Esophagus muscularis mucosa (tissue), 4 donors: ENCODE results near the gene CSNK1G1. TPM values are rescaled to one million over a fixed set of nuclear protein-coding genes. Genes with fewer than 3 reads are reported as not detected.

Experiments used
- DNase-seq: peaks from one replicate; pipeline ENCODE4 v3.0.0-alpha.2; 2017; ENCODE audit errors: extremely low spot score
- H3K27ac ChIP-seq, 4 donors: fragments of 200-600 bp; sonication (generic); replicated peaks in 1 of 4; 1 replicate in 3 of 4; 2 replicates in 1 of 4; pipeline ENCODE4 v1.5.1; 2016 to 2019; ENCODE audit warnings: mild to moderate bottlenecking in 1 of 4
- H3K27me3 ChIP-seq, 4 donors: fragments of 200-600 bp; sonication (generic); one replicate each; pipeline versions ENCODE4 v1.5.1 to v1.6.0; 2016 to 2019
- H3K36me3 ChIP-seq, 4 donors: fragments of 200-600 bp; sonication (generic); one replicate each; pipeline ENCODE4 v1.5.1; 2016 to 2019
- H3K4me1 ChIP-seq, 4 donors: fragments of 200-600 bp; sonication (generic); one replicate each; pipeline ENCODE4 v1.5.1; 2016 to 2019
- H3K4me3 ChIP-seq, 4 donors: fragments of 200-600 bp; sonication (generic); 1 replicate in 2 of 4; 2 replicates in 2 of 4; pipeline ENCODE4 v1.5.1; 2016 to 2019; ENCODE audit warnings: mild to moderate bottlenecking in 4 of 4, moderate library complexity in 1 of 4
- H3K9me3 ChIP-seq, 4 donors: fragments of 200-600 bp; sonication (generic); 1 replicate in 3 of 4; 2 replicates in 1 of 4; pipeline ENCODE4 v1.5.1; 2016 to 2019
- EP300 ChIP-seq: sonication (generic); formaldehyde crosslinking; IDR thresholded peaks from one replicate; pipeline ENCODE4 v1.6.1; 2017; ENCODE audit warnings: antibody characterized with exemption
- POLR2A ChIP-seq: fragments of 450-650 bp; IDR thresholded peaks from one replicate; pipeline ENCODE4 v1.6.1; 2017; ENCODE audit warnings: antibody characterized with exemption, moderate library complexity, mild to moderate bottlenecking, low read depth
- POLR2AphosphoS5 ChIP-seq, 2 donors: sonication (generic); formaldehyde crosslinking; IDR thresholded peaks; one replicate each; pipeline ENCODE4 v1.6.1; 2017; ENCODE audit warnings: antibody characterized with exemption in 2 of 2
- WGBS: methylation state at CpG from one replicate; pipeline ENCODE4 v1.1.5; 2018; 5-methylcytosine and 5-hydroxymethylcytosine counted together
- intact Hi-C: fragments of 100-400 bp; cut with DNase I; formaldehyde crosslinking; loops from one replicate; pipeline ENCODE4 v1.15.1; 2023
- total RNA-seq, 4 donors: library from RNA; depleted of rRNA; stranded (reverse); fragments of >200 nt; gene quantifications; one replicate each; pipeline versions ENCODE4 v1.1.0 to v1.2.1, GENCODE V29; 2016
- TF ChIP-seq, protein P1 (sequence below), 3 experiments: fragments of 200-600 bp in 2 of 3; fragments of 450-650 bp in 1 of 3; sonication (generic) in 2 of 3; IDR thresholded peaks; one replicate each; pipeline ENCODE4 v1.5.1; 2017 to 2019; ENCODE audit warnings: antibody characterized with exemption in 3 of 3, mild to moderate bottlenecking in 2 of 3, moderate library complexity in 1 of 3

CSNK1G1 gene
- total RNA-seq, 4 donors from 2014 or later, result 9.1 to 11.2 (median 10.1) TPM

DNA sequence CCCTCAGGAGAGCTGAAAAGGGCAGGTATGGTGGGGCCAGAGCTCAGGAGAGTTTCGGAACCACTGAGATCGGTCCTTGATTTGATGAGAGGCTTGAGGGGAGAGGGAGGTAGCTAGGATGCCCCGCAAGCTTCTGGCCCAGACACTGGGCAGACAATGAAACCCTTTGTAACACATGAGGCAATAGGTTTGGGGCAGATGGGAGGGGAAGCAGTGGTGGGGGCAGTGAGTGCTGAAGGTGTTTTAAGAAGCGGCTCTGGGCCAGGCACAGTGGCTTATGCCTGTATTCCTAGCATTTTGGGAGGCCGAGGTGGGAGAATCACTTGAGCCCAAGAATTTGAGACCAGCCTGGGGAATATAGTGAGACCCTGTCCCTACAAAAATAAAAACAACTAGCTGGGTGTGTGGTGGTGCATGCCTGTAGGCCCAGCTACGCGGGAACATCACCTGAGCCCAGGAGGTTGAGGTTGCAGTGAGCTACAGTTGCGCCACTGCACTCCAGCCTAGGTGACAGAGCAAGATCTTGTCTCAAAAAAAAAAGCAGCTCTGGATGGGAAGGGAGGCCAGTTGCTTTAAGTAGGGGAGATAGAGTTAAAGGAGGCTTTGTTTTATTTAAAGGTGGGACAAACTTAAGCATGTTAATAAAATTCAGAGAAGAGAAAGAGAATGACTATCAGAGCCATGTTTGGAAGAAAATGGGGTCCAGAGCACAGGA is 214.0 kb downstream of the CSNK1G1 start:
- Histone ChIP-seq H3K27me3 (no peaks in the 10 kb centered on the region), H3K27ac (no peak overlapping the region), H3K9me3 (no peaks in the 10 kb centered on the region), H3K4me1 (no peaks in the 10 kb centered on the region), H3K36me3 (peaks cover 21 to 79% (median 69%) of the 10 kb centered on the region in 4 donors), H3K4me3 (no peak overlapping the region)
- intact Hi-C loops, result no loop called here
- TF ChIP-seq EP300 (no peak), POLR2A (no peak)
- TF ChIP-seq, protein P1, sequence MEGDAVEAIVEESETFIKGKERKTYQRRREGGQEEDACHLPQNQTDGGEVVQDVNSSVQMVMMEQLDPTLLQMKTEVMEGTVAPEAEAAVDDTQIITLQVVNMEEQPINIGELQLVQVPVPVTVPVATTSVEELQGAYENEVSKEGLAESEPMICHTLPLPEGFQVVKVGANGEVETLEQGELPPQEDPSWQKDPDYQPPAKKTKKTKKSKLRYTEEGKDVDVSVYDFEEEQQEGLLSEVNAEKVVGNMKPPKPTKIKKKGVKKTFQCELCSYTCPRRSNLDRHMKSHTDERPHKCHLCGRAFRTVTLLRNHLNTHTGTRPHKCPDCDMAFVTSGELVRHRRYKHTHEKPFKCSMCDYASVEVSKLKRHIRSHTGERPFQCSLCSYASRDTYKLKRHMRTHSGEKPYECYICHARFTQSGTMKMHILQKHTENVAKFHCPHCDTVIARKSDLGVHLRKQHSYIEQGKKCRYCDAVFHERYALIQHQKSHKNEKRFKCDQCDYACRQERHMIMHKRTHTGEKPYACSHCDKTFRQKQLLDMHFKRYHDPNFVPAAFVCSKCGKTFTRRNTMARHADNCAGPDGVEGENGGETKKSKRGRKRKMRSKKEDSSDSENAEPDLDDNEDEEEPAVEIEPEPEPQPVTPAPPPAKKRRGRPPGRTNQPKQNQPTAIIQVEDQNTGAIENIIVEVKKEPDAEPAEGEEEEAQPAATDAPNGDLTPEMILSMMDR (IDR thresholded peaks at IDR 0.05), result no peak
- no peak for DNase-seq
- 97% methylated on average over 8 of the region's 8 CpGs for WGBS

DNA sequence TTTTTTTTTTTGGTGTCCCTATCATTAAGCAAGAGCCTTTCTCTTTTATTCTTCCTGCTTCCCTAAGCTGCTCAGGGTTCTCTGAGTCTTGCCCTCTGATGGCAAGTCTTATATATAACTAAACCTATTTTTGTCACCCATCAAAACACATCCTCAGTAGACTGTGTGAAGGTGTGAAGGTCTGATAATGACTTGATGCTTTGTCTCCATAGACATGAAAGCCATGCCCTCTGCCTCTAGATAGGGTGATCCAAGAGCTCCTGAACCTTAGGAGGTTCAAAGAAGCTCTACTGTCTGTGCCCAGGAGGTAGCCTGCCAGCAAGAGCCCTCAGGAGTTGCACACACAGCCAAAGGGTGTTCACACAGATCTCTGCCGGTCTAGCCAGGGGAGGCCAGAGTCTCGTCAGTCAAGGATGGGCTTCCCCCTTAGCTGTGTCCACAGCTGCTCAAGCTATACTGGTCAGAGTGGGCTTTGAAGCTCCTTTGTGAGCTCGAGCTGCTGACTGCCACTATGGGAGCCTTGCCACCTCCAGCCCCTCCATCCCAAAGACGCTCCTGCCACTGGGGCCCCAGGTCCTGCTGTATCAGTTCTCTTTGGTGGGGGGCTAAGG is 217.5 kb downstream of the CSNK1G1 start:
- H3K27ac ChIP-seq, result no peak overlapping the region
- H3K4me3 ChIP-seq, result no peak overlapping the region
- 81% methylated on average over 4 of the region's 4 CpGs for WGBS
- no peaks in the 10 kb centered on the region for H3K9me3 ChIP-seq
- no peaks in the 10 kb centered on the region for H3K27me3 ChIP-seq
- H3K36me3 ChIP-seq, result peaks cover 49 to 87% (median 80%) of the 10 kb centered on the region in 4 donors
- DNase-seq, result no peak
- peaks cover 0 to 9% (median 3%) of the 10 kb centered on the region in 4 donors for H3K4me1 ChIP-seq
- TF ChIP-seq EP300, result no peak
- TF ChIP-seq POLR2A, result no peak
- TF ChIP-seq, protein P1 (IDR thresholded peaks at IDR 0.05), result no peak
- no peak for TF ChIP-seq POLR2AphosphoS5 (IDR thresholded peaks at IDR 0.05)
- intact Hi-C loops, result no loop called here

DNA sequence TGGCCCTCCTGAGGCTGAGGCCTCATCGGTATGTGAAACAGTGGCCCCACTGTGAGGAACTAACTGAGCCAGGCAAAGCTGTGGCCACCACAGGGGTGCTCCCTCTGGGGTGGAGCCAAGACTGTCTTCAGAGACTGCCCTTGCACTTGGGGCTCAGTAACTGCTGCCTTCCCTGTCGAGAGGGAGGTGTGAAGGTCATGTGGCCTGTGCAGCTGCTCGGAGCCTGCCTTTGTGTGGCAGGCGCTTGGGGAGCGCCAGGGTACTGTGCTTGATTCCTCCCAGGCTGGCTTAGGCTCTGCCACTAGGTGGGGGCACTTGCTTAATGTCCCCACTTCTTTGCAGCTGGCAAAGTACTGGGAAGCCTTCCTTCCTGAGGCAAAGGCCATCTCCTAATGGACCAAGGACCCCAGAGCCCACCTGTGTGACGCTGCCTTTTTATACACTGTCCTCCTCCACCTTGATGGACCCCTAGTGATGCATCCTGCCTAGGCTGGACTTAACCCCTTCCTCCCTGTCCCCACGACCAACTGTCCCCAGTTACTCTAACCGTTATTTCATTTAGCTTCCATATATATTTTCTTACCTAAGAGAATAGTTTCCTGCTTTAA is 218.6 kb downstream of the CSNK1G1 start:
- Histone ChIP-seq H3K36me3 (peaks cover 59 to 87% (median 80%) of the 10 kb centered on the region in 4 donors), H3K27ac (no peak overlapping the region), H3K9me3 (no peaks in the 10 kb centered on the region), H3K4me3 (no peak overlapping the region), H3K27me3 (no peaks in the 10 kb centered on the region), H3K4me1 (peaks cover 0 to 9% (median 3%) of the 10 kb centered on the region in 4 donors)
- 66% methylated on average over 6 of the region's 8 CpGs for WGBS
- TF ChIP-seq POLR2AphosphoS5 (IDR thresholded peaks at IDR 0.05) (no peak), POLR2A (no peak), EP300 (no peak)
- TF ChIP-seq, protein P1 (IDR thresholded peaks at IDR 0.05), result no peak
- DNase-seq, result no peak
- intact Hi-C loops, result no loop called here

DNA sequence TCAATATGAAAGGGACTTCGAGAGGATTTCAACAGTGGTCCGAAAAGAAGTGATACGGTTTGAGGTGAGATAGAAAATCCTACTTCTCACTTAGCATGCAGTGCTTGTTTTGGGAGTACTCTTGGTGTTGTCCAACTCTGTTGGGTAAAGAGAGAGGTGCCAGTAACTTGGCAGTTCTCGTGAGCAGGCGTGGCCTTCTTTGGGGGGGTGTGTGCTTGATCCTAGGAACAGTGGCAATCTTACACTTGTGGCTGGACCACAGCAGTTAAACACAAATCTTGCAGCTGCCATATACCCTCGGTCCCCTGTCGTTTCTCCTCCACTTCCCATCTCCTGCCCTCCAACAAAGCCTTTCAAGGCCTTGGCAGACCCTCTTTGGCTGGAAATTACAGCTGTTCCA is 219.6 kb downstream of the CSNK1G1 start:
- DNase-seq, result no peak
- Histone ChIP-seq H3K4me3 (no peak overlapping the region), H3K36me3 (peaks cover 69 to 87% (median 82%) of the 10 kb centered on the region in 4 donors), H3K9me3 (no peaks in the 10 kb centered on the region), H3K4me1 (peaks cover 0 to 9% (median 3%) of the 10 kb centered on the region in 4 donors), H3K27me3 (no peaks in the 10 kb centered on the region), H3K27ac (no peak overlapping the region)
- no peak for TF ChIP-seq POLR2A
- TF ChIP-seq, protein P1 (IDR thresholded peaks at IDR 0.05), result no peak
- no peak for TF ChIP-seq EP300
- intact Hi-C loops, result no loop called here
- 83% methylated on average over 6 of the region's 7 CpGs for WGBS
